GM10248 (cell line): ENCODE data around the gene THTPA.
A peak's percentile ranks its signal among the peaks of the same experiment; 100 is the strongest.

Experiments
- CTCF ChIA-PET: fragments of 300-600 bp; sonication (Branson Sonifier 250); formaldehyde crosslinking; extraction: SDS; loops from one replicate; lab custom pipeline; 2021; ENCODE audit warnings: antibody characterized with exemption; lab: Yijun Ruan, JAX
- POLR2A ChIA-PET: fragments of 350-650 bp; sonication (Branson Sonifier 250); formaldehyde crosslinking; extraction: SDS; loops from one replicate; lab custom pipeline; 2020; ENCODE audit warnings: antibody characterized with exemption; lab: Yijun Ruan, JAX
- DNase-seq: peaks from one replicate; pipeline ENCODE4 v3.0.0; 2012; ENCODE audit errors: extremely low spot score
- TF ChIP-seq, protein P1 (sequence below): IDR thresholded peaks from 2 replicates; pipeline ENCODE4 v1.5.1; 2012; ENCODE audit warnings: mild to moderate bottlenecking, low read depth; ENCODE audit errors: extremely low read depth, missing control alignments, control extremely low read depth

THTPA gene

GRCh38 chr14:23564181-23564812, 8.2 kb downstream of the THTPA start:
- TF ChIP-seq, protein P1, sequence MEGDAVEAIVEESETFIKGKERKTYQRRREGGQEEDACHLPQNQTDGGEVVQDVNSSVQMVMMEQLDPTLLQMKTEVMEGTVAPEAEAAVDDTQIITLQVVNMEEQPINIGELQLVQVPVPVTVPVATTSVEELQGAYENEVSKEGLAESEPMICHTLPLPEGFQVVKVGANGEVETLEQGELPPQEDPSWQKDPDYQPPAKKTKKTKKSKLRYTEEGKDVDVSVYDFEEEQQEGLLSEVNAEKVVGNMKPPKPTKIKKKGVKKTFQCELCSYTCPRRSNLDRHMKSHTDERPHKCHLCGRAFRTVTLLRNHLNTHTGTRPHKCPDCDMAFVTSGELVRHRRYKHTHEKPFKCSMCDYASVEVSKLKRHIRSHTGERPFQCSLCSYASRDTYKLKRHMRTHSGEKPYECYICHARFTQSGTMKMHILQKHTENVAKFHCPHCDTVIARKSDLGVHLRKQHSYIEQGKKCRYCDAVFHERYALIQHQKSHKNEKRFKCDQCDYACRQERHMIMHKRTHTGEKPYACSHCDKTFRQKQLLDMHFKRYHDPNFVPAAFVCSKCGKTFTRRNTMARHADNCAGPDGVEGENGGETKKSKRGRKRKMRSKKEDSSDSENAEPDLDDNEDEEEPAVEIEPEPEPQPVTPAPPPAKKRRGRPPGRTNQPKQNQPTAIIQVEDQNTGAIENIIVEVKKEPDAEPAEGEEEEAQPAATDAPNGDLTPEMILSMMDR: no peak
- DNase-seq: no peak
- CTCF ChIA-PET: interaction anchor here (0.7 to 15.7 kb wide), 4 partner anchors 8 to 346 kb away, joined by 3 to 497 read pairs (median 11); no protein-coding TSS in a partner anchor
- POLR2A ChIA-PET: no interaction called here

DNA sequence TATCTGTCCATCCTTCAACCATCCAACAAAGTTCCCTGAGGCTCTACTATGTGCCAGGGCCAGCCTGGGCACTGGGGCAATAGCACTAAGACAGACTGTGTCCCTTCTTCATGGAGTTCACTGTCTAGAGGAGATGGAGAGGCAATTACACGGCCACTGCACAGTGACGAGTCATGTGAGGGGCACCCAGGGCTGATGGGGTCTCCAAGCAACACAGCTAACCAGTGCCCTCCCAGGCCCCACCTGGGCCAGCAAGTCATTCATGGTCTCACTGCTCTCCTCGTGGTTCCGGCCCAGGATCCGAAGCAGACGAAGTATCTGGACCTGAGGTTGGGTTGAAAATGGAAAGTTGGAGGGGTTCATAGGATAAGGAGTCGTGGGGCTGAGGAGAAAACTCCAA, 8.8 kb downstream of the THTPA start:
- ChIA-PET POLR2A (no interaction called here), CTCF (interaction anchor here (0.7 to 15.7 kb wide), 2 partner anchors 67 to 85 kb away, joined by 3 to 497 read pairs; no protein-coding TSS in a partner anchor)
- TF ChIP-seq, protein P1: no peak
- DNase-seq: no peak

DNA sequence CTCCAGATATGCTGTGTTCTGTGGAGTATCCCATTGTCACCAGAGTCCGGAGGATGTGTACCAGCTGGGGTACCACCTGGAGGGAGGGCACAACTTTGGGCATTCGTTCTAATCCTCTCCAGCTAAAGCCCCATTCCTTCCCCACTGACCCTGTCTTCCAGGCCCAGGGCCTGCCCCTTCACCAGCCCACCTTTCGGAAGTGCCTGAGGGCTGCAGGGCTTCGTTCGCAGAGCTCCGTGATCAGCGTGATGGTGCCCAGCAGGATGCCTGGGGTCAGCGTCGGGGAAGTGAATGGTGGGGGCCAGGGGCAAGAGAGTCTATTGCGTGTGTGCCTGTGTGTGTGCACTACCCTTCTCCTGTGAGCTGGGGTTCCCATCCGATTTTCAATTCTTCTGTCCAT, 9.6 kb downstream of the THTPA start:
- POLR2A ChIA-PET: no interaction called here
- CTCF ChIA-PET: interaction anchor here (1.9 to 15.7 kb wide), 3 partner anchors 7 to 85 kb away, joined by 7 to 497 read pairs (median 9); no protein-coding TSS in a partner anchor
- DNase-seq: no peak
- TF ChIP-seq, protein P1: no peak

- ChIA-PET CTCF (interaction anchor here (1.5 to 15.7 kb wide), 4 partner anchors 8 to 98 kb away, joined by 3 to 497 read pairs (median 8); no protein-coding TSS in a partner anchor), POLR2A (no interaction called here)
- DNase-seq: no peak
- TF ChIP-seq, protein P1: no peak
Observed at GRCh38 chr14:23566112-23566777, 10.2 kb downstream of the THTPA start.

GRCh38 chr14:23566778-23567185, 10.7 kb downstream of the THTPA start:
- CTCF ChIA-PET: interaction anchor here (1.5 to 15.7 kb wide), 4 partner anchors 8 to 99 kb away, joined by 3 to 497 read pairs (median 8); no protein-coding TSS in a partner anchor
- POLR2A ChIA-PET: no interaction called here
- DNase-seq: no peak
- TF ChIP-seq, protein P1: peak; percentile 21

- DNase-seq: peak; percentile 92
- TF ChIP-seq, protein P1: no peak
- ChIA-PET POLR2A (no interaction called here), CTCF (interaction anchor here (1.5 to 15.7 kb wide), 6 partner anchors 9 to 99 kb away, joined by 3 to 497 read pairs (median 8); no protein-coding TSS in a partner anchor)
Observed at GRCh38 chr14:23567186-23568020, 11.3 kb downstream of the THTPA start, which contains the start of gene AP1G2. Gene AP1G2 (minus strand): TSS chr14:23567791. CDS start chr14:23567314, 477 bp downstream.
